ENCODE measurements around the gene TACC2. TPM values are rescaled to one million over a fixed set of nuclear protein-coding genes. Genes with fewer than 3 reads are reported as not detected.

The TACC2 gene
- total and polyA plus RNA-seq, 2 donors (not counting 3 experiments of a cell fraction or from before 2014, with no cell fraction given) = 14.4 to 46.2 TPM

DNA sequence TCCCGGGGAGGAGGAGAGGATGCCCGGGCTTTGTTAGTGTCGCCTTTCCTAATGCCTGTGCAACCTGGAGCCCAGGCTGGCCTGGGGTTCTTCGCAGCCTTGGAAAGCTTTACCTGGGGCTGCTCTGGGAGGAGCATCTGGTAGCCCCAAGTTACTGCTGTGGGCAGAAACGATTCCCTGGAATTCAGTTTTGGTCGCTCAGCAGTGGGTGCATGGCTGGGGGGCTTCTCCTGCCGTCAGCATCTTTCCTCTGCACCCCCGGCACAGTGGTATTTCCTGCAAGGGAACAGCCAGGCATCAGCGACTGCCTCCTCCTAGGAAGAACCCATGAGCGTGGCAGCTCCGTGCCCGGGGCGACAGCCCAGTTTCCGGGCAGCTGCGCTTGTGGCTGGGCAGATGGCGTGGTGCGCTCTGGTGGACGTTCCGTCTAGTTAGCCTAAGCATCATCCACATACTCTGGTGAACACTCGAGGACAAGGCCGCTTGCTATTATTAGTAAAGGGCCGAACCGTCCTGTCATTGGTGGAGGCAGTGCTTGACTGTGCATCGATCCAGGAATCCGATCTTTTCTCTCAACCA, 175.1 kb downstream of the TACC2 start:
- Histone ChIP-seq H2AFZ (ENCODE audit: low read depth, low read length) (no peak overlapping the region), H3K9me3 (replicated peaks; ENCODE audit: control insufficient read depth, insufficient read depth, low read length) (no peaks in the 10 kb centered on the region), H3K4me2 (ENCODE audit: insufficient read depth, low read length) (peak overlapping the region; percentile 64), H3K27ac (ENCODE audit: insufficient read depth, low read depth, low read length) (no peak overlapping the region), H3K4me1 (ENCODE audit: control insufficient read depth, extremely low read depth, insufficient read depth, low read length) (peaks cover 8% of the 10 kb centered on the region), H3K4me3 (replicated peaks in 1 of 3; ENCODE audit: insufficient read depth in 1 of 3, low read depth in 1 of 3, low read length in 3 of 3) (peak overlapping the region in 2 of 3 experiments; percentile 43 to 57), H3K36me3 (ENCODE audit: control insufficient read depth in 2 of 2, extremely low read depth in 1 of 2, insufficient read depth in 2 of 2, low read length in 2 of 2) (no peaks in the 10 kb centered on the region), H3K9me1 (replicated peaks; ENCODE audit: control insufficient read depth, extremely low read depth, insufficient read depth, low read length) (no peaks in the 10 kb centered on the region), H3K27me3 (ENCODE audit: control insufficient read depth in 2 of 2, insufficient read depth in 2 of 2, low read length in 2 of 2) (no peaks in the 10 kb centered on the region), H3K79me2 (ENCODE audit: control insufficient read depth, insufficient read depth, low read length) (no peaks in the 10 kb centered on the region), H4K20me1 (replicated peaks; ENCODE audit: control insufficient read depth, extremely low read depth, insufficient read depth, low read length) (no peaks in the 10 kb centered on the region), H3K9ac (replicated peaks; ENCODE audit: extremely low read depth, insufficient read depth, low read length) (peak overlapping the region; percentile 57)
- ChIA-PET CTCF (interaction anchor here (0.6 to 3.3 kb wide), 8 partner anchors 17 to 545 kb away, joined by 3 to 21 read pairs (median 6); no protein-coding TSS in a partner anchor), POLR2A (no interaction called here)
- DNase-seq (ENCODE audit: low read depth, low spot score) (no peak), FAIRE-seq (no peak)
- dilution Hi-C loops (cut with MboI; ENCODE audit: extremely low pct_ligation_motif_present, low sequenced_read_pairs) (no loop called here), intact Hi-C loops (cut with micrococcal nuclease) (no loop called here)
- TF ChIP-seq POLR2AphosphoS5 (IDR thresholded peaks at IDR 0.05; ENCODE audit: insufficient read depth, low read depth, low read length) (no peak), EZH2 (IDR thresholded peaks at IDR 0.05; ENCODE audit: borderline replicate concordance, low read depth, low read length, severe bottlenecking) (no peak), FOS (IDR thresholded peaks at IDR 0.05; ENCODE audit: borderline replicate concordance, insufficient read depth, low read length) (no peak), MYC (IDR thresholded peaks at IDR 0.05; ENCODE audit: low read depth, low read length) (no peak)
- TF ChIP-seq, protein P1, sequence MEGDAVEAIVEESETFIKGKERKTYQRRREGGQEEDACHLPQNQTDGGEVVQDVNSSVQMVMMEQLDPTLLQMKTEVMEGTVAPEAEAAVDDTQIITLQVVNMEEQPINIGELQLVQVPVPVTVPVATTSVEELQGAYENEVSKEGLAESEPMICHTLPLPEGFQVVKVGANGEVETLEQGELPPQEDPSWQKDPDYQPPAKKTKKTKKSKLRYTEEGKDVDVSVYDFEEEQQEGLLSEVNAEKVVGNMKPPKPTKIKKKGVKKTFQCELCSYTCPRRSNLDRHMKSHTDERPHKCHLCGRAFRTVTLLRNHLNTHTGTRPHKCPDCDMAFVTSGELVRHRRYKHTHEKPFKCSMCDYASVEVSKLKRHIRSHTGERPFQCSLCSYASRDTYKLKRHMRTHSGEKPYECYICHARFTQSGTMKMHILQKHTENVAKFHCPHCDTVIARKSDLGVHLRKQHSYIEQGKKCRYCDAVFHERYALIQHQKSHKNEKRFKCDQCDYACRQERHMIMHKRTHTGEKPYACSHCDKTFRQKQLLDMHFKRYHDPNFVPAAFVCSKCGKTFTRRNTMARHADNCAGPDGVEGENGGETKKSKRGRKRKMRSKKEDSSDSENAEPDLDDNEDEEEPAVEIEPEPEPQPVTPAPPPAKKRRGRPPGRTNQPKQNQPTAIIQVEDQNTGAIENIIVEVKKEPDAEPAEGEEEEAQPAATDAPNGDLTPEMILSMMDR (IDR thresholded peaks at IDR 0.05; ENCODE audit: extremely low read depth in 1 of 2, insufficient read depth in 1 of 2, low read depth in 1 of 2, low read length in 2 of 2) = no peak
- no TSS peak for BruUV-seq (replicated peaks)
